K562 (cell line): ENCODE data around the gene TGFBR3L. TPM values are rescaled to one million over a fixed set of nuclear protein-coding genes. Genes with fewer than 3 reads are reported as not detected.

Source experiments
- DPF2 ChIP-seq: fragments of 450-650 bp; IDR thresholded peaks from 2 replicates; pipeline ENCODE4 v1.6.1; 2016
- EWSR1 ChIP-seq: fragments of 450-650 bp; IDR thresholded peaks from 2 replicates; pipeline ENCODE4 v1.6.1; 2018; ENCODE audit warnings: borderline replicate concordance, mild to moderate bottlenecking, low read depth, moderate library complexity; ENCODE audit not compliant: partially characterized antibody
- HDAC2 ChIP-seq: fragments of 450-650 bp; IDR thresholded peaks from 2 replicates; pipeline ENCODE4 v1.6.1; 2016; ENCODE audit warnings: mild to moderate bottlenecking
- HNRNPUL1 ChIP-seq: fragments of 200-400 bp; formaldehyde crosslinking; IDR thresholded peaks from 2 replicates; pipeline ENCODE4 v1.6.1; 2017; ENCODE audit warnings: low read length
- MLLT1 ChIP-seq, 2 experiments: fragments of 450-650 bp; IDR thresholded peaks; 2 replicates each; pipeline ENCODE4 v1.6.1; 2016
- NR4A1 ChIP-seq, 2 experiments: fragments of 250-450 bp in 1 of 2; fragments of 450-650 bp in 1 of 2; sonication (Bioruptor Pico) in 1 of 2; IDR thresholded peaks; 2 replicates each; pipeline versions ENCODE4 v1.4.0 to v1.6.1; 2016 to 2020; ENCODE audit warnings: mild to moderate bottlenecking in 2 of 2, missing compliant biosample characterization in 1 of 2, missing genetic modification characterization in 1 of 2, moderate library complexity in 1 of 2
- NRF1 ChIP-seq, 2 experiments: fragments of 450-650 bp; IDR thresholded peaks in 1 of 2; conservative IDR thresholded peaks in 1 of 2; 2 replicates each; pipeline ENCODE4 v1.6.1; 2014; ENCODE audit warnings: mild to moderate bottlenecking in 2 of 2
- PML ChIP-seq: IDR thresholded peaks from 2 replicates; pipeline ENCODE4 v1.6.1; 2012; ENCODE audit warnings: low read length, inconsistent platforms
- POLR3A ChIP-seq: IDR thresholded peaks from 2 replicates; pipeline ENCODE4 v1.6.1; 2011; ENCODE audit warnings: borderline replicate concordance, mild to moderate bottlenecking, moderate library complexity; ENCODE audit not compliant: insufficient read length, insufficient read depth; ENCODE audit errors: extremely low read depth
- RCOR1 ChIP-seq, 2 experiments: IDR thresholded peaks; 2 replicates each; pipeline ENCODE4 v1.6.1; 2012; ENCODE audit warnings: low read depth in 2 of 2, low read length in 2 of 2, borderline replicate concordance in 1 of 2, improper control_type of control experiment in 1 of 2
- SMAD4 ChIP-seq: fragments of 250-450 bp; sonication (Bioruptor Pico); conservative IDR thresholded peaks from 2 replicates; pipeline ENCODE4 v1.8.0; 2021; ENCODE audit warnings: inconsistent platforms, mild to moderate bottlenecking, moderate library complexity
- TBP ChIP-seq: optimal IDR thresholded peaks from 2 replicates; pipeline ENCODE3; 2011; ENCODE audit warnings: low read depth, low read length, improper control_type of control experiment
- ZFP91 ChIP-seq: sonication (generic); formaldehyde crosslinking; IDR thresholded peaks from 2 replicates; pipeline ENCODE4 v1.8.0; 2022; ENCODE audit warnings: mild to moderate bottlenecking, missing genetic modification reagents
- ZFX ChIP-seq: sonication (generic); formaldehyde crosslinking; IDR thresholded peaks from 2 replicates; pipeline ENCODE4 v1.8.0; 2022; ENCODE audit warnings: mild to moderate bottlenecking, missing genetic modification reagents, moderate library complexity
- ZKSCAN8 ChIP-seq: fragments of 200-800 bp; sonication (Bioruptor generic); IDR thresholded peaks from 2 replicates; pipeline ENCODE4 v1.6.1; 2016; ENCODE audit warnings: missing genetic modification characterization, missing compliant biosample characterization
- ZNF12 ChIP-seq: sonication (generic); formaldehyde crosslinking; IDR thresholded peaks from 2 replicates; pipeline ENCODE4 v1.4.0; 2020; ENCODE audit warnings: mild to moderate bottlenecking, missing genetic modification reagents
- ZNF121 ChIP-seq: sonication (generic); formaldehyde crosslinking; conservative IDR thresholded peaks from 2 replicates; pipeline ENCODE4 v1.8.0; 2022; ENCODE audit warnings: missing genetic modification reagents
- ZNF766 ChIP-seq: fragments of 200-800 bp; sonication (Bioruptor generic); conservative IDR thresholded peaks from 2 replicates; pipeline ENCODE4 v1.6.1; 2016; ENCODE audit warnings: missing genetic modification characterization, missing compliant biosample characterization
- polyA plus RNA-seq, 8 experiments: library from polyadenylated mRNA; depleted of rRNA in 4 of 8; stranded (reverse) in 5 of 8; unstranded in 3 of 8; fragments of >200 nt; fragmentation: Nextera tagmentation in 2 of 8; fragmentation: Illumina TruSeq in 1 of 8; extraction: Ambion mirVana in 2 of 8; extraction: Trizol in 1 of 8; gene quantifications; 2 replicates each; pipeline versions ENCODE4 v1.2.1 to v1.2.3, GENCODE V29; 2011 to 2014; ENCODE audit warnings: inconsistent platforms in 1 of 8, missing spikeins in 1 of 8
- total RNA-seq, 7 experiments: library from RNA; depleted of rRNA in 6 of 7; stranded (reverse); fragments of >200 nt in 6 of 7; fragmentation: Illumina TruSeq in 2 of 7; extraction: Trizol in 2 of 7; gene quantifications; 2 replicates each; pipeline versions ENCODE4 v1.2.1 to v1.2.3, GENCODE V29; 2011 to 2021; ENCODE audit warnings: low replicate concordance in 1 of 7
- TF ChIP-seq, protein P1 (sequence below): fragments of 450-650 bp; formaldehyde crosslinking; IDR thresholded peaks from 2 replicates; pipeline ENCODE4 v1.4.0; 2020; ENCODE audit warnings: mild to moderate bottlenecking, moderate library complexity

The TGFBR3L gene
- total and polyA plus RNA-seq, 9 of the 15 experiments (the other 6 are each of a cell fraction or from before 2014, with no cell fraction given), result not detected

GRCh38 chr19:7920519-7921301 lies 6.1 kb downstream of the TGFBR3L start (continued):
- TF ChIP-seq HDAC2, result peak; percentile 52; the same call in 1 of the 2 replicates
- peak; percentile 38 to 53; a peak in 3 of 4 replicates for TF ChIP-seq NRF1 (conservative IDR thresholded peaks at IDR 0.05 in 1 of 2, IDR thresholded peaks at IDR 0.05 in 1 of 2)
- peak in 1 of 2 experiments; percentile 48; a peak in 2 of 4 replicates for TF ChIP-seq RCOR1 (IDR thresholded peaks at IDR 0.05; ENCODE audit: borderline replicate concordance in 1 of 2, low read depth in 2 of 2, low read length in 2 of 2)
- TF ChIP-seq POLR3A, result no peak
- TF ChIP-seq ZNF121 (CRISPR knock-in tag), result no peak
- TF ChIP-seq EWSR1, result no peak
- TF ChIP-seq, protein P1, sequence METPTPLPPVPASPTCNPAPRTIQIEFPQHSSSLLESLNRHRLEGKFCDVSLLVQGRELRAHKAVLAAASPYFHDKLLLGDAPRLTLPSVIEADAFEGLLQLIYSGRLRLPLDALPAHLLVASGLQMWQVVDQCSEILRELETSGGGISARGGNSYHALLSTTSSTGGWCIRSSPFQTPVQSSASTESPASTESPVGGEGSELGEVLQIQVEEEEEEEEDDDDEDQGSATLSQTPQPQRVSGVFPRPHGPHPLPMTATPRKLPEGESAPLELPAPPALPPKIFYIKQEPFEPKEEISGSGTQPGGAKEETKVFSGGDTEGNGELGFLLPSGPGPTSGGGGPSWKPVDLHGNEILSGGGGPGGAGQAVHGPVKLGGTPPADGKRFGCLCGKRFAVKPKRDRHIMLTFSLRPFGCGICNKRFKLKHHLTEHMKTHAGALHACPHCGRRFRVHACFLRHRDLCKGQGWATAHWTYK (CRISPR knock-in tag), result 0 out of 2 replicates have a peak, but pooled peaks have one; percentile 25
- TF ChIP-seq HNRNPUL1, result peak; percentile 96
- TF ChIP-seq PML, result peak; percentile 49; the same call in 1 of the 2 replicates
- no peak for TF ChIP-seq ZKSCAN8 (CRISPR knock-in tag)
- no peak for TF ChIP-seq ZNF766
- TF ChIP-seq TBP, result peak; percentile 52
- TF ChIP-seq ZFX (CRISPR knock-in tag), result peak; percentile 67
- TF ChIP-seq MLLT1 (IDR thresholded peaks at IDR 0.05), result 0 out of 4 replicates have a peak, but pooled peaks of 1 of the 2 experiments have one; percentile 26
- peak; percentile 57; the same call in 1 of the 2 replicates for TF ChIP-seq ZFP91
- TF ChIP-seq DPF2, result peak; percentile 70
- peak; percentile 79; the same call in 1 of the 2 replicates for TF ChIP-seq ZNF12 (CRISPR knock-in tag)
- TF ChIP-seq SMAD4 (CRISPR knock-in tag), result 0 out of 2 replicates have a peak, but pooled peaks have one; percentile 35
- TF ChIP-seq NR4A1 (CRISPR knock-in tag; IDR thresholded peaks at IDR 0.05), result 0 out of 2 replicates have a peak, but pooled peaks have one; percentile 14
- TF ChIP-seq NR4A1 (tag; IDR thresholded peaks at IDR 0.05), result 0 out of 2 replicates have a peak, but pooled peaks have one; percentile 21
